Activated gamma-delta T cell treated with anti-CD3 and anti-CD28 coated beads, Interleukin-2, amount 50 U/mL, for 16 hours (primary cell): ENCODE measurements around the gene KLHDC7B.
"Not testable (repeated sequence)": the region's sequence is repeated elsewhere in the genome, so short reads cannot be mapped to it uniquely, and the experiment has no call there.

Source experiments
- DNase-seq: peaks from one replicate; pipeline ENCODE4 v3.0.0-alpha.2; 2020; ENCODE audit warnings: low read depth

KLHDC7B gene

DNA sequence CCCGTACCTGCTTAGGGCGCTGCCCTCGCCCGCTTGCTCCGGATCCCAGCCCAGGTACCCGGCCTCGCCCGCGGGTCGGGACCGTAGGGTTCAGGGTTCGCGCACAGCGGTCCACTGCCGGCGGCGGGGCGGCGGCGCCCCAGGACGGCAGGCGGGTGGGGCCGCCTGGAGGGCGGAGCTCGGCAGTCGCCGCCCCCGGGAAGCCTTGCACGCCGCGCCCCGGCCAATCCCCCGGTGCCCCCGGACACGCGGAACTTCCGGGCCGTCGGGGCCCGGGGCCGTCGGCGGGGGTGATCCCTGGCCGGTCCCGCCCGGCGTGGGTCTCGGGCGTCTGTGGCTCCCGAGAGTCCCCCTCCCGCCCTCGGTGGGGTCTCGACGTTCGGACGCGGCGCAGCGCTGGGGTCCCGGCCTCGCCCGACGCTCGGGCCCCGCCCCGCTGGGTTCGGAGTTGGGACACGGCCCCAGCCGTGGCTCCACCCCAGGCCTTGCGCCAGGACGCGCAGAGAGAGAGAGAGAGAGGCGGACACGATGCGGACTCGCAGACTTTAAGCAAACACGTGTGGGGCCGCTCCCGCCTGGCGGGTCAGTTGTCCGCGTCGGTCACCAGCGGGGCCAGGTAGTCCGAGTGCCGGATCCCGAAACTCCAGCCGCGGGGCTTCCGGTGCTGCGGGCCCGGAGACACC, 15.7 kb upstream of the KLHDC7B start, which contains the start of gene TYMP:
TSS of gene TYMP (minus strand) at position 116 of the 683 bp plus-strand sequence. CDS start 303 bp downstream, outside the sequence.
- DNase-seq: no peak

GRCh38 chr22:50530580-50530876, 15.2 kb upstream of the KLHDC7B start:
- DNase-seq: no peak

- peak; percentile 69 for DNase-seq
Measured at GRCh38 chr22:50530877-50531545, 14.7 kb upstream of the KLHDC7B start.

DNA sequence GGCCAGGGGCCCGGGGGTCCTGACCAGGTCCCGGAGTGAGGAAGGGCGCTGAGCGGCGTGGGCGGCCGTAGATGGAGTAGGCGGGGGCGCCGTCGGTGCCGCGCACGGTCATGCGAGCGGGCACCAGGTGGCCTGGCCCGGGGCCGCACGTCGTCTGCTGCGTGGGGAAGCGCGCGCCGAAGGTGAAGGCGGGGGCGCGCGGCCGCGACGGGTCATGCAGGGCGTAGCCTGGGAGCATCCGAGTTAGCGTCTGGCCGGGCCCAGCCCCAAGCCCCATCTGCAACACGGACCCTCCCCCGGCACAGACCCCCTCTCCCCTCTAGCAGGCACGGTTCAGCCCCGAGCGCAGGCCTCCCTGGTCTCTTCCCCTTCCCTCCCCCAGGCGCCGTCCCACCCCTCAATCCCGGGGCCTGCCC, 14.1 kb upstream of the KLHDC7B start:
- no peak for DNase-seq

GRCh38 chr22:50531962-50532674, 13.6 kb upstream of the KLHDC7B start:
- no peak for DNase-seq

DNA sequence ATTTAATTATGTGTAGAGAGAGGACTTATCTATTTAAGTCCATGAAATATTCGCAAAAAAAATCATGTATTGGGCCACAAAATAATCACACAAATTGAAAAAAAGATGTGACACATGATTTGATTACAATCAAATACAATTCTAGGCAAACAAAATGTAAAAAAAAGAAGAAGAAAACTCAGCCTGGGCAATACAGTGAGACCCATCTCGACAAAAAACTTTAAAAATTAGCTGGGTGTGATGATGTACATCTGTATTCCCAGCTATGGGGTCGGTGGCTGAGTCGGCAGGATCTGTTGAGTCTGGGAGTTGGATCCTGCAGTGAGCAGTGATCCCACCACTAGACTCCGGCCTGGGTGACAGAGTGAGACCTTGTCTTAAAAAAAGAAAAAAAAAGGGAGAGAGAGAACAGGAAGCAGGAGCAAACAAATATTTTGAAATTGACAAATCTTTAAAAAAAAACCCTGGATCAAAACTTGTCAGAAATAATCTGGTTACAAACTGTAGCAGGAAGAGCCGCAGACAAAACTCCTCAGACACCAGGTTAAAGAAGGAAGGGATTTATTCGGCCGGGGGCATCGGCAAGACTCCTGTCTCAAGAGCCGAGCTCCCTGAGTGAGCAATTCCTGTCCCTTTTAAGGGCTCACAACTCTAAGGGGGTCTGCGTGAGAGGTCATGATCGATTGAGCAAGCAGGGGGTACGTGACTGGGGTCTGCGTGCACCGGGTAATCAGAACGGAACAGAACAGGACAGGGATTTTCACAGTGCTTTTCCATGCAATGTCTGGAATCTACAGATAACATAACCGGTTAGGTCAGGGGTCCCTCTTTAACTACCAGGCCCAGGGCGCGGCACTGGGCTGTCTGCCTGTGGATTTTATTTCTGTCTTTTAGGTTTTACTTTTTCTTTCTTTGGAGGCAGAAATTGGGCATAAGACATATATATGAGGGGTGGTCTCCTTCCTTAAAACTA, 12.6 kb upstream of the KLHDC7B start:
- DNase-seq: no peak

DNA sequence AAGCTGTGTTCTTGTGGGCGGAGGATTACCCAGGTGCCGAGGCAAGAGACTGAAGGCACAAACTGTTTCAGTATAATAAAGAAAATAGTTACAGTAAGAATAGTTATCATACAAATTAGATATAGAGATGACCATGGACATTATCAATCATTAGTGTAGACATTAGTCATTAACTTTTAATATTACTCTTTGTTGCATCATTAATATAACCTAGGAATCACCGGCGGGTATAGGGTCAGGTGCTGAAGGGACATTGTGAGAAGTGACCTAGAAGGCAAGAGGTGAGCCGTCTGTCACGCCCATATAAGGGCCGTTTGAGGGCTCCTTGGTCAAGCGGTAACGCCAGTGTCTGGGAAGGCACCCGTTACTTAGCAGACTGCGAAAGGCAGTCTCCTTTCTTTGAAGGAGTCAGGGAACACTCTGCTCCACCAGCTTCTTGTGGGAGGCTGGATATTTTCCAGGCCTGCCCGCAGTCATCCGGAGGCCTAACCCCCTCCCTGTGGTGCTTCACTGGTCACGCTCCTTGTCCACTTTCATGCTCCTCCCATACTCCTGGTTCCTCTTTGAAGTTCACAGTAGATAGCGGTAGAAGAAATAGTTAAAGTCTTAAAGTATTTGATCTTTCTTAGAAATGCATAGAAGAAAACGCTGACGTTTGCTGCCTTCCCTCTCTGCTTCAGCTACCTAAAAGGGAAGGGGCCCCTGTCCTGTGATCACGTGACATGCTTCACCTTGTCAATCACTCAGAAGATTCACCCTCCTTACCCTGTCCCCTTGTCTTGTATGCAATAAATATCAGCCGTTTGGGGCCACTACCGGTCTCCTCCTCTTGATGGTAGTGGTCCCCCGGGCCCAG, 11.6 kb upstream of the KLHDC7B start:
- not testable (repeated sequence) for DNase-seq

DNA sequence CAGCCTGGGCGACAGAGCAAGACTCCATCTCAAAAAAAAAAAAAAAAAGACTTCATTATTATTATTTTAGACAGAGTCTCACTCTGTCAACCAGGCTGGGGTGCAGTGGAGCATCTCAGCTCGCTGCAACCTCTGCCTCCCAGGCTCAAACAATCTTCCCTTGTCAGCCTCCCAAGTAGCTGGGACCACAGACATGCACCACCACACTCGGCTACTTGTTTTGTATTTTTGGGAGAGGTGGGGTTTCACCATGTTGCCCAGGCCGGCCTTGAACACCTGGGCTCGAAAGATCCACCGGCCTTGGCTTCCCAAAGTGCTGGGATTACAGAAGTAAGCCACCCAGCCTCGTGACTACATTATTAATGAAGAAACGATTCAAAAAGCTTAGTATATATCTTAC, 10.6 kb upstream of the KLHDC7B start:
- DNase-seq: no peak

- DNase-seq: no peak
Measured at GRCh38 chr22:50536226-50536625, 9.5 kb upstream of the KLHDC7B start.

DNA sequence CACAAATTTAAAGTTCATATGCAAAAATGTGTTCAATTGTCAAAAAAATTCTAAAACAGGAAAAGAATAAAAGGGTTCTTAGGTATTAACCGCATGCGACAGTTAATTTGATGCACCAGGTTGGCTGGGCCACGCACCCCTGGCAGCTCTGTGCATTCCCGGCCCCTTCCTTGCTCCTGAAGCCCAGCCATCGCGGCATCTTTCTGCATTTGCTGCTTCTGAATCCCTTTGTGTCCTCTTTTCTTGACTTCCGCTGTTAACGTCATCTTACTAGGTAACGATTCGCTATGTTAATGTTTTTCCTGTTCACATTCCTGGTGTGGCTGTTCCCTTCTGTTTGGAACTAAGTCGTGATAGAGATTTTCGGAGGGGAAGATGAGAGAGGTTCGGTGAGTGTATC, 7.9 kb upstream of the KLHDC7B start:
- DNase-seq: no peak

- no peak for DNase-seq
Measured at GRCh38 chr22:50540381-50540780, 5.3 kb upstream of the KLHDC7B start.

DNA sequence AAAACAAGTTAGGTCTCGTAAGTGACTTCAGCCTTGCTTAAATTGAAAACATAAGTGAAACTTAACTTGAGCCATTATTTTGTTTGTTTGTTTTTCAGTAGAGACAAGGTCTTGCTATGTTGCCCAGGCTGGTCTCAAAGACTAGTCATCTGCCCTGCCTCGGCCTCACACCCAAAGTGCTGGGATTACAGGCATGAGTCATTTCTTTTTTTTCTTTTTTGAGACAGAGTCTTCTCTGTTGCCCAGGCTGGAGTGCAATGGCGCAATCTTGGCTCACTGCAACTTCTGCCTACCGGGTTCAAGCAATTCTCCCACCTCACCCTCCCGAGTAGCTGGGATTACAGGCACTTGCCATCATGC, 4.1 kb upstream of the KLHDC7B start:
- not testable (repeated sequence) for DNase-seq

GRCh38 chr22:50542416-50542927, 3.2 kb upstream of the KLHDC7B start:
- DNase-seq: no peak

GRCh38 chr22:50544078-50544745, 1.5 kb upstream of the KLHDC7B start:
- DNase-seq: peak; percentile 74

- DNase-seq: no peak
Measured at GRCh38 chr22:50544746-50545253, 899 bp upstream of the KLHDC7B start.

GRCh38 chr22:50546326-50547262, 895 bp downstream of the KLHDC7B start:
- DNase-seq: no peak

DNA sequence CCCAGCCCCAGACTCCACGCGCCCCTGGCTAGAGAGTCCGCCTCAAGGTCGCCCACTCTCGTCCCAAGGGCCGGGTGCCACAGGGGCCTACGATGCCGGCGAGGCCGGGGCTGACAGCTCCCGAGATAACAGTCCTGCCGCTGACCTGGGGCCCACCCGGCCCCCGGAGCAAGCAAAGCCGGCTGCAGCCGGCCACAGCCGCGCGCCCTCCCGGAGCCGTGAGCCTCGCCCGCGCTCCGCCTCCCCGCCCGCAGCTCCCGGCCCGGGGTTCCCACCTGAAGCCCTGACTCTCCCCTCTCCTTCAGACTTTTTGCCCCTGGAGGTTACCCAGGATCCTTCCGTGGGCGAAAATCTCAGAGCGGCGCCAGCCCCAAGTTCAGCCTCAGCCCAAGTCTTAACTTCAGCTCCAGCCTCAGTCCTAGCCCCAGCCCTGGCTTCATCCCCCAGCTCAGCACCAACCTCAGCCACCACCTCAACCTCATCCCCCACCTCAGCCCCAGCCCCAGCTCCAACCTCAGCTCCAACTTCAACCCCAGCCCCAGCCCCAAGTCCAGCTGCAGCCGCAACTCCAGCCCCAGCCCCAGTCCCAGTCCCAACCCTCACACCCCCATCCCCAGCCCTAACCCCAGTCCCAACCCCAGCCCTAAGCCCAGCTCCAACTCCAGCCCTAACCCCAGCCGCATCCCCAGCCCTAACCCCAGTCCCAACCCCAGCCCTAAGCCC, 1.7 kb downstream of the KLHDC7B start:
- no peak for DNase-seq
